Body of pancreas (tissue), 4 donors: Measurements from ENCODE around the gene DMRTB1.

ENCODE experiments used
- POLR2A ChIP-seq, 3 donors: fragments of 450-650 bp; IDR thresholded peaks; one replicate each; pipeline ENCODE4 v1.6.1; 2016; ENCODE audit warnings: antibody characterized with exemption in 3 of 3, mild to moderate bottlenecking in 2 of 3
- TF ChIP-seq, protein P1 (sequence below), 7 experiments: fragments of 450-650 bp in 4 of 7; fragments of 200-600 bp in 3 of 7; sonication (generic) in 3 of 7; IDR thresholded peaks; one replicate each; pipeline ENCODE4 v1.5.1; 2016 to 2019; ENCODE audit warnings: antibody characterized with exemption in 7 of 7

DNA sequence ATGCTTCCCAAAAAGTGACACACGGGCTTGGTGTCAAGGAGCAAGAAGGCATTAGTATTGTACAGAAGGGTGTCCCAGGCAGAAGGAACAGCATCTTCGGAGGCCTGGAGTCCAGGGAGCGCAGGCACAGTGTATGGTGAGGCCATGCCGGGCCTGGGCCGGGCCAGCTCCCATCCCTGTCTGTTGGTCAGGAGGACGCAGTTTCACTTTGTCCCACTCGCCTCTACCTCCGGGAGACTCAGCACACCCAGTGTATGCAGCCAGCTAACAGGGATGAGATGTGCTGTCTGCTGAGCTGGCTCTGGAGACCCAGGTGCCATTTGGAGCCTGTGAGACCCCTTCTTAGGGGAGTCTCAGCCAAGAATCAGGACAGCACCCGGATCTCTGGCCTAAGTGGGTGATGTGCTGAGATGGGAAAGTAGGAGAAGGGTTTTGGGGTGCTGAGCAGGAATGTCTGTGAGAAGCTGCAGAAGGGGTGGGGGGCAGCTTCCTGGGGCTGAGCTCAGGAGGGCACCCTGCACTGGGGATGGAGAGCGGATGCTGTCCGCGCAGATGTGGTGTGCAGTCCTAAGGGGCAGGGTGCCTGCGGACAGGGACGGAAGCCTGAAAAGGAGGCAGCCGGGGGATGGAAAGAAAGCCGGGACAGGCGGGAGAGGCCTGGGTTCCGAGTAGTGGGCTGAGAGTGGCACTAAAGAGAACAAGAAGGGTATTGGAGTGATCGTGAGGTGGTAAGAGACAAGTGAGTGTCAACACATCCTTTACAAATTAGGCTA lies 25.7 kb downstream of the DMRTB1 start:
- TF ChIP-seq, protein P1, sequence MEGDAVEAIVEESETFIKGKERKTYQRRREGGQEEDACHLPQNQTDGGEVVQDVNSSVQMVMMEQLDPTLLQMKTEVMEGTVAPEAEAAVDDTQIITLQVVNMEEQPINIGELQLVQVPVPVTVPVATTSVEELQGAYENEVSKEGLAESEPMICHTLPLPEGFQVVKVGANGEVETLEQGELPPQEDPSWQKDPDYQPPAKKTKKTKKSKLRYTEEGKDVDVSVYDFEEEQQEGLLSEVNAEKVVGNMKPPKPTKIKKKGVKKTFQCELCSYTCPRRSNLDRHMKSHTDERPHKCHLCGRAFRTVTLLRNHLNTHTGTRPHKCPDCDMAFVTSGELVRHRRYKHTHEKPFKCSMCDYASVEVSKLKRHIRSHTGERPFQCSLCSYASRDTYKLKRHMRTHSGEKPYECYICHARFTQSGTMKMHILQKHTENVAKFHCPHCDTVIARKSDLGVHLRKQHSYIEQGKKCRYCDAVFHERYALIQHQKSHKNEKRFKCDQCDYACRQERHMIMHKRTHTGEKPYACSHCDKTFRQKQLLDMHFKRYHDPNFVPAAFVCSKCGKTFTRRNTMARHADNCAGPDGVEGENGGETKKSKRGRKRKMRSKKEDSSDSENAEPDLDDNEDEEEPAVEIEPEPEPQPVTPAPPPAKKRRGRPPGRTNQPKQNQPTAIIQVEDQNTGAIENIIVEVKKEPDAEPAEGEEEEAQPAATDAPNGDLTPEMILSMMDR (IDR thresholded peaks at IDR 0.05) = no peak
- no peak for TF ChIP-seq POLR2A (IDR thresholded peaks at IDR 0.05)
